Liver (tissue), 9 donors: Measurements from ENCODE around the gene DNAH5. TPM values are rescaled to one million over a fixed set of nuclear protein-coding genes. Genes with fewer than 3 reads are reported as not detected.

Experiments
- DNase-seq: peaks from one replicate; pipeline ENCODE4 v3.0.0-alpha.2; 2017; ENCODE audit warnings: low spot score
- H3K27ac ChIP-seq, 2 donors: one replicate each; pipeline ENCODE4 v1.7.0; 2013; ENCODE audit warnings: inconsistent platforms in 2 of 2, low read length in 2 of 2, control low read depth in 1 of 2, low read depth in 1 of 2, mild to moderate bottlenecking in 1 of 2
- H3K27me3 ChIP-seq, 4 donors: one replicate each; pipeline versions ENCODE4 v1.6.1 to v1.7.0; 2013; ENCODE audit warnings: low read length in 3 of 4, inconsistent platforms in 1 of 4, mild to moderate bottlenecking in 1 of 4, moderate library complexity in 1 of 4; ENCODE audit not compliant: control insufficient read depth in 4 of 4, insufficient read depth in 4 of 4
- H3K36me3 ChIP-seq, 4 donors: one replicate each; pipeline versions ENCODE4 v1.6.1 to v1.7.0; 2013; ENCODE audit warnings: low read length in 3 of 4, mild to moderate bottlenecking in 3 of 4, low read depth in 1 of 4, moderate library complexity in 1 of 4; ENCODE audit not compliant: control insufficient read depth in 4 of 4, insufficient read depth in 3 of 4
- H3K4me1 ChIP-seq, 4 donors: one replicate each; pipeline versions ENCODE4 v1.6.1 to v1.7.0; 2013; ENCODE audit warnings: low read length in 3 of 4, mild to moderate bottlenecking in 3 of 4, moderate library complexity in 1 of 4; ENCODE audit not compliant: control insufficient read depth in 4 of 4, insufficient read depth in 4 of 4
- H3K4me3 ChIP-seq, 3 donors: one replicate each; pipeline versions ENCODE4 v1.6.1 to v1.7.0; 2013; ENCODE audit warnings: low read length in 3 of 3, control low read depth in 1 of 3, low read depth in 1 of 3, mild to moderate bottlenecking in 1 of 3
- H3K9ac ChIP-seq, 2 donors: one replicate each; pipeline ENCODE4 v1.7.0; 2013; ENCODE audit warnings: low read length in 2 of 2, mild to moderate bottlenecking in 2 of 2, moderate library complexity in 2 of 2, control low read depth in 1 of 2, low read depth in 1 of 2
- H3K9me3 ChIP-seq, 4 donors: one replicate each; pipeline versions ENCODE4 v1.6.1 to v1.7.0; 2013; ENCODE audit warnings: low read length in 3 of 4; ENCODE audit not compliant: control insufficient read depth in 4 of 4
- ATF3 ChIP-seq: IDR thresholded peaks from 2 replicates; pipeline ENCODE4 v1.6.1; 2016; ENCODE audit warnings: antibody characterized with exemption
- CTCF ChIP-seq: fragments of 150-350 bp; IDR thresholded peaks from 2 replicates; pipeline ENCODE4 v1.5.1; 2017; ENCODE audit warnings: improper control_type of control experiment, low read depth, low read length; ENCODE audit not compliant: missing input control
- EGR1 ChIP-seq, 2 donors: IDR thresholded peaks; 2 replicates each; pipeline ENCODE4 v1.6.1; 2016 to 2018; ENCODE audit warnings: antibody characterized with exemption in 2 of 2, low read depth in 2 of 2
- FOXA1 ChIP-seq: IDR thresholded peaks from 2 replicates; pipeline ENCODE4 v1.6.1; 2016; ENCODE audit warnings: antibody characterized with exemption
- FOXA2 ChIP-seq: IDR thresholded peaks from 2 replicates; pipeline ENCODE4 v1.6.1; 2016; ENCODE audit warnings: antibody characterized with exemption
- GABPA ChIP-seq, 2 donors: IDR thresholded peaks in 1 of 2; conservative IDR thresholded peaks in 1 of 2; 2 replicates each; pipeline ENCODE4 v1.6.1; 2016; ENCODE audit warnings: antibody characterized with exemption in 2 of 2, mild to moderate bottlenecking in 1 of 2, moderate library complexity in 1 of 2
- HNF4A ChIP-seq, 2 donors: conservative IDR thresholded peaks; 2 replicates each; pipeline ENCODE4 v1.6.1; 2016; ENCODE audit warnings: antibody characterized with exemption in 2 of 2, mild to moderate bottlenecking in 2 of 2
- HNF4G ChIP-seq: IDR thresholded peaks from 2 replicates; pipeline ENCODE4 v1.6.1; 2016; ENCODE audit warnings: antibody characterized with exemption
- JUND ChIP-seq, 2 donors: IDR thresholded peaks; 2 replicates each; pipeline ENCODE4 v1.6.1; 2016; ENCODE audit warnings: antibody characterized with exemption in 2 of 2
- MAX ChIP-seq: IDR thresholded peaks from 2 replicates; pipeline ENCODE4 v1.6.1; 2016; ENCODE audit warnings: antibody characterized with exemption
- NR2F2 ChIP-seq: IDR thresholded peaks from 2 replicates; pipeline ENCODE4 v1.6.1; 2016; ENCODE audit warnings: antibody characterized with exemption
- RAD21 ChIP-seq, 2 donors: IDR thresholded peaks; 2 replicates each; pipeline ENCODE4 v1.6.1; 2016; ENCODE audit warnings: antibody characterized with exemption in 2 of 2, mild to moderate bottlenecking in 2 of 2
- REST ChIP-seq: IDR thresholded peaks from 2 replicates; pipeline ENCODE4 v1.6.1; 2016; ENCODE audit warnings: antibody characterized with exemption, mild to moderate bottlenecking
- RXRA ChIP-seq, 2 donors: IDR thresholded peaks; 2 replicates each; pipeline ENCODE4 v1.6.1; 2017 to 2018; ENCODE audit warnings: antibody characterized with exemption in 2 of 2, mild to moderate bottlenecking in 1 of 2
- SP1 ChIP-seq: IDR thresholded peaks from 2 replicates; pipeline ENCODE4 v1.6.1; 2018; ENCODE audit warnings: antibody characterized with exemption, mild to moderate bottlenecking
- TAF1 ChIP-seq: conservative IDR thresholded peaks from 2 replicates; pipeline ENCODE4 v1.6.1; 2016; ENCODE audit warnings: antibody characterized with exemption, mild to moderate bottlenecking
- YY1 ChIP-seq: IDR thresholded peaks from 2 replicates; pipeline ENCODE4 v1.6.1; 2016; ENCODE audit warnings: antibody characterized with exemption, mild to moderate bottlenecking
- ZBTB33 ChIP-seq: IDR thresholded peaks from 2 replicates; pipeline ENCODE4 v1.6.1; 2016; ENCODE audit warnings: antibody characterized with exemption
- WGBS: extraction: QIAGEN DNeasy Blood & Tissue Kit; methylation state at CpG from one replicate; pipeline ENCODE4 v1.1.7; 2013; 5-methylcytosine and 5-hydroxymethylcytosine counted together
- polyA plus RNA-seq, 2 donors: library from polyadenylated mRNA; stranded (reverse) in 1 of 2; unstranded in 1 of 2; fragments of 200-250 nt in 1 of 2; fragments of >200 nt in 1 of 2; fragmentation: Nextera tagmentation in 1 of 2; extraction: Ambion mirVana in 1 of 2; gene quantifications; one replicate each; pipeline versions ENCODE4 v1.2.1 to v1.2.3, GENCODE V29; 2013 to 2015
- total RNA-seq, 2 donors: library from RNA; depleted of rRNA; stranded (reverse); fragments of >200 nt; gene quantifications; one replicate each; pipeline ENCODE4 v1.2.3, GENCODE V29; 2014
- donor health status: healthy.
- donor health status: healthy.
- donor health status: healthy.
- donor health status: healthy.
- donor health status: healthy.

DNAH5 gene
- total and polyA plus RNA-seq, 4 donors: 0.19 to 14.8 (median 4.4) TPM

- H3K4me1 ChIP-seq: no peaks in the 10 kb centered on the region
- TF ChIP-seq NR2F2 (no peak), GABPA (IDR thresholded peaks at IDR 0.05 in 1 of 2, conservative IDR thresholded peaks at IDR 0.05 in 1 of 2) (no peak), ZBTB33 (no peak), ATF3 (no peak), REST (no peak), MAX (no peak), SP1 (no peak), FOXA1 (no peak), TAF1 (no peak), FOXA2 (no peak), RAD21 (IDR thresholded peaks at IDR 0.05) (no peak), EGR1 (IDR thresholded peaks at IDR 0.05; ENCODE audit: low read depth in 2 of 2) (no peak), RXRA (IDR thresholded peaks at IDR 0.05) (no peak), JUND (IDR thresholded peaks at IDR 0.05) (no peak), HNF4A (conservative IDR thresholded peaks at IDR 0.05) (no peak), YY1 (no peak), CTCF (no peak), HNF4G (no peak)
- H3K4me3 ChIP-seq: no peak overlapping the region
- H3K9me3 ChIP-seq: no peaks in the 10 kb centered on the region
- H3K27me3 ChIP-seq: no peaks in the 10 kb centered on the region
- H3K9ac ChIP-seq: no peak overlapping the region
- 57% methylated on average over 3 of the region's 3 CpGs for WGBS
- DNase-seq: no peak
- no peaks in the 10 kb centered on the region for H3K36me3 ChIP-seq
- no peak overlapping the region for H3K27ac ChIP-seq
Measured at GRCh38 chr5:13673511-13673910, 271.0 kb downstream of the DNAH5 start.

- Histone ChIP-seq H3K36me3 (no peaks in the 10 kb centered on the region), H3K4me3 (no peak overlapping the region), H3K9me3 (no peaks in the 10 kb centered on the region), H3K27me3 (no peaks in the 10 kb centered on the region), H3K9ac (no peak overlapping the region), H3K27ac (no peak overlapping the region), H3K4me1 (no peaks in the 10 kb centered on the region)
- DNase-seq: no peak
- 56% methylated on average over 3 of the region's 3 CpGs for WGBS
- TF ChIP-seq REST: no peak
- TF ChIP-seq EGR1 (IDR thresholded peaks at IDR 0.05; ENCODE audit: low read depth in 2 of 2): no peak
- no peak for TF ChIP-seq MAX
- TF ChIP-seq ATF3: no peak
- no peak for TF ChIP-seq CTCF
Measured at GRCh38 chr5:13664377-13664776, 280.1 kb downstream of the DNAH5 start.
